Measurements from ENCODE around the gene MRPL22. TPM values are rescaled to one million over a fixed set of nuclear protein-coding genes. Genes with fewer than 3 reads are reported as not detected.

Gene MRPL22
- total and polyA plus RNA-seq, 2 experiments from 2014 or later = 11.5 to 93.7 TPM

- H3K79me2 ChIP-seq (ENCODE audit: insufficient read depth) = peaks cover 90% of the 10 kb centered on the region
- no peaks in the 10 kb centered on the region for H3K27me3 ChIP-seq (replicated peaks; ENCODE audit: insufficient read depth)
- H3K9ac ChIP-seq = no peak overlapping the region
- H3K9me3 ChIP-seq (ENCODE audit: low read depth) = no peaks in the 10 kb centered on the region
- no peak for TF ChIP-seq EZH2phosphoT487 (IDR thresholded peaks at IDR 0.05; ENCODE audit: insufficient read depth, low read depth)
- TF ChIP-seq EZH2 (IDR thresholded peaks at IDR 0.05; ENCODE audit: insufficient read depth, poor library complexity, severe bottlenecking) = no peak
- H2AFZ ChIP-seq = no peak overlapping the region
- H3F3A ChIP-seq (ENCODE audit: insufficient read depth) = no peaks in the 10 kb centered on the region
- peaks cover 4% of the 10 kb centered on the region; the same call in 1 of the 2 replicates for H4K20me1 ChIP-seq (ENCODE audit: insufficient read depth)
- no peak overlapping the region for H3K4me3 ChIP-seq
- no peak overlapping the region for H3K27ac ChIP-seq
- DNase-seq = no peak
- H3K9me2 ChIP-seq (ENCODE audit: insufficient read depth) = no peaks in the 10 kb centered on the region
- H3K36me3 ChIP-seq (ENCODE audit: low read depth) = no peaks in the 10 kb centered on the region
- in situ Hi-C loops (cut with MboI) = no loop called here
- H3K4me1 ChIP-seq (ENCODE audit: insufficient read depth) = no peaks in the 10 kb centered on the region
- no peak overlapping the region for H3K4me2 ChIP-seq (ENCODE audit: unreplicated experiment)
- 92 to 93% methylated on average over 2 of the region's 2 CpGs for whole genome bisulfite sequencing, 2 experiments (ENCODE audit: low coverage in 1 of 2, low lambda C conversion rate in 2 of 2, missing lambda C conversion rate in 2 of 2)
These were observed 8.9 kb downstream of the MRPL22 start for GRCh38 chr5:154949781-154950180.

DNA sequence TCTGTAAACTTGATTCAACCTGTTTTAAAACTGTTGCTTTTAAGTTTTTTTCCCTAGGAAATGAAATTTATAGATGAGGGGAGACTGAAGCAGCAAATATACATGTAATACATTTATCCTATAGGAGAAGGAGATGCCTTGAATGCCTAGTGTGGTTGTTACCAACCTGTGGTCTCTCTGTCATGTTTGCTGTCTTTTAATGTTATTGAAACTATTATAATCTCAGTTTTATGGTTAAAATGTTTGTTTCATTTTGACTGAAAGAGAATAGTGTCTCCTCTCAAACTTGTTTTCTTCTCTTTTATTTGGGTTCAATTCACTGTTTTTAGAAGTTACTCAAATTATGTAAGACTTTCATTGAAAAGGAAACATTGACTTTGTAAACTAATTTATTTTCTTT, 15.8 kb downstream of the MRPL22 start:
- Histone ChIP-seq H3K36me3 (ENCODE audit: low read depth) (peaks cover 41% of the 10 kb centered on the region), H3F3A (ENCODE audit: insufficient read depth) (no peaks in the 10 kb centered on the region), H4K20me1 (ENCODE audit: insufficient read depth) (no peaks in the 10 kb centered on the region), H3K4me1 (ENCODE audit: insufficient read depth) (no peaks in the 10 kb centered on the region), H3K4me2 (ENCODE audit: unreplicated experiment) (no peak overlapping the region), H3K27ac (no peak overlapping the region), H3K9me2 (ENCODE audit: insufficient read depth) (no peaks in the 10 kb centered on the region), H3K4me3 (no peak overlapping the region), H3K27me3 (replicated peaks; ENCODE audit: insufficient read depth) (no peaks in the 10 kb centered on the region), H3K9ac (no peak overlapping the region), H2AFZ (no peak overlapping the region), H3K9me3 (ENCODE audit: low read depth) (no peaks in the 10 kb centered on the region), H3K79me2 (ENCODE audit: insufficient read depth) (peaks cover 32% of the 10 kb centered on the region)
- in situ Hi-C loops (cut with MboI) = no loop called here
- no peak for TF ChIP-seq EZH2phosphoT487 (IDR thresholded peaks at IDR 0.05; ENCODE audit: insufficient read depth, low read depth)
- TF ChIP-seq EZH2 (IDR thresholded peaks at IDR 0.05; ENCODE audit: insufficient read depth, poor library complexity, severe bottlenecking) = no peak
- no peak for DNase-seq

- Histone ChIP-seq H4K20me1 (ENCODE audit: insufficient read depth) (no peaks in the 10 kb centered on the region), H3K27me3 (replicated peaks; ENCODE audit: insufficient read depth) (no peaks in the 10 kb centered on the region), H3K9me2 (ENCODE audit: insufficient read depth) (no peaks in the 10 kb centered on the region), H2AFZ (no peak overlapping the region), H3K9me3 (ENCODE audit: low read depth) (no peaks in the 10 kb centered on the region), H3K4me1 (ENCODE audit: insufficient read depth) (no peaks in the 10 kb centered on the region), H3K4me2 (ENCODE audit: unreplicated experiment) (no peak overlapping the region), H3K27ac (no peak overlapping the region), H3K79me2 (ENCODE audit: insufficient read depth) (0 out of 2 replicates have a peak, but pooled peaks cover 8% of the 10 kb centered on the region), H3K36me3 (ENCODE audit: low read depth) (peaks cover 40% of the 10 kb centered on the region), H3F3A (ENCODE audit: insufficient read depth) (no peaks in the 10 kb centered on the region), H3K4me3 (no peak overlapping the region), H3K9ac (no peak overlapping the region)
- in situ Hi-C loops (cut with MboI) = no loop called here
- peak; percentile 59 for DNase-seq
- TF ChIP-seq EZH2 (IDR thresholded peaks at IDR 0.05; ENCODE audit: insufficient read depth, poor library complexity, severe bottlenecking) (no peak), EZH2phosphoT487 (IDR thresholded peaks at IDR 0.05; ENCODE audit: insufficient read depth, low read depth) (no peak)
- WGBS, 2 experiments (ENCODE audit: low coverage in 1 of 2, low lambda C conversion rate in 2 of 2, missing lambda C conversion rate in 2 of 2) = 96 to 97% methylated on average over 1 of the region's 1 CpG
These were observed 21.6 kb downstream of the MRPL22 start for GRCh38 chr5:154962494-154962893.

GRCh38 chr5:154966081-154966841, 25.4 kb downstream of the MRPL22 start:
- Histone ChIP-seq H3K27ac (no peak overlapping the region), H3K9me3 (ENCODE audit: low read depth) (no peaks in the 10 kb centered on the region), H3K4me2 (ENCODE audit: unreplicated experiment) (no peak overlapping the region), H3K79me2 (ENCODE audit: insufficient read depth) (0 out of 2 replicates have a peak, but pooled peaks cover 8% of the 10 kb centered on the region), H3K36me3 (ENCODE audit: low read depth) (peaks cover 18% of the 10 kb centered on the region), H2AFZ (no peak overlapping the region), H3F3A (ENCODE audit: insufficient read depth) (no peaks in the 10 kb centered on the region), H3K4me1 (ENCODE audit: insufficient read depth) (peaks cover 6% of the 10 kb centered on the region; the same call in 1 of the 2 replicates), H3K9me2 (ENCODE audit: insufficient read depth) (no peaks in the 10 kb centered on the region), H3K4me3 (no peak overlapping the region), H4K20me1 (ENCODE audit: insufficient read depth) (no peaks in the 10 kb centered on the region), H3K27me3 (replicated peaks; ENCODE audit: insufficient read depth) (no peaks in the 10 kb centered on the region), H3K9ac (no peak overlapping the region)
- WGBS, 2 experiments (ENCODE audit: low coverage in 1 of 2, low lambda C conversion rate in 2 of 2, missing lambda C conversion rate in 2 of 2) = 97% methylated on average over 7 of the region's 7 CpGs
- in situ Hi-C loops (cut with MboI) = no loop called here
- no peak for TF ChIP-seq EZH2phosphoT487 (IDR thresholded peaks at IDR 0.05; ENCODE audit: insufficient read depth, low read depth)
- no peak for TF ChIP-seq EZH2 (IDR thresholded peaks at IDR 0.05; ENCODE audit: insufficient read depth, poor library complexity, severe bottlenecking)
- DNase-seq = no peak

All from GM23248 (cell line).